EH (cell line): ENCODE measurements around the gene NUMB.

Experiments
- DNase-seq: peaks from one replicate; pipeline ENCODE4 v3.0.0-alpha.2; 2015; ENCODE audit warnings: low read depth

Gene NUMB

DNA sequence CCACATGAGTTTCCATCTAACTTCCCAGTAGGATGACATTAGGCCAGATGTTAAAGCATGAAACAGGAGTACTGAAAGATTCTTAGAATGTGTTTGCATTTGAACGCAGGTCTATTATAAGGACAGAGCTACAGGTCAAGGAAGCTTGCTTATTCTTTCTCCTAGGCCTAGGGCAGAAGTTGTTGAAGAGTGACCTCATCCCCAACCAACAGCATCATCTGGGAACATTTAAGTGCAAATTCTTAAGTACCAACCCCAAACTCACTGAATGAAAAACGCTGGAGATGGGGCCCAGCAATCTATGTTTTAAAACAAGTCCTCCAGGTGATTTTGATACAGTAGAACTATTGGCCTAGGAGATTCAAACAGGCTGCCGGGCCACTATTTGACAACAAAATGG is 168.6 kb downstream of the NUMB start:
- DNase-seq: peak; percentile 35

GRCh38 chr14:73289308-73289707 is 169.0 kb downstream of the NUMB start:
- no peak for DNase-seq

DNA sequence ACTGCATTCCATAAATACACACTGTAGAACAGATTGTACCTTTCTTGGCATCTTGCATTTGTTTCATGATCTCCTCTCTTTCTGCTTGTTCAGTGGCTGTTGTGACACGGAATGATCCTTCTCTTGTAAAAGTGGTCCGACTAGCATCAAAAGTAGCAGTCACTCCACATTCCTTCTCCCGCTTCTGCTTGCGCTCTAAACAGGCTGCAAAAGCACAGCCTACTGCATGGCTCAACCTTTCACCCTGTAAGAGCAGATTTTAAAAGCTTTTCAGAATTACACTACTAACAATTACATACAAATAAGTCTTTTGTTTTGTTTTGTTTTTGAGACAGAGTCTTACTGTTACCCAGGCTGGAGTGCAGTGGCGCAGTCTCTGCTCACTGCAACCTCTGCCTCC is 171.3 kb downstream of the NUMB start:
- DNase-seq: no peak

DNA sequence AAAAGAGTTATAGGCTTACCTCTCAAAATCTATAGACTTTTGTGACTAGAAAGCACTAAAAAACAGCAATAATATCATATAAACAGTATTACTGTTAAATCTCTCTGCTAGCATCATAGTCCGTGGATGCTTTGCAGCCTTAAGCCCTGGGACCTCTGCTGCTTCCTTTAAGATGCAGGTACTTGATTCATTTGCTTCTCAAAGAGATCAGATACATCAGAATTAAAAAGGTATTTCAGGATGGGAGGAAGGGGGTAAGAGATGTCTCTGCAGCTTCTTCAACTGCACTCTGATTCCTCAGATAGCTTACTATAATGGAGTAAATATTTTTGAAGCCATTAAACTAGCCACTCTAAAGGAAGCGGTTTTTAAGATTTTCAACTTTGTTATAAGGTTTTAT is 171.7 kb downstream of the NUMB start:
- no peak for DNase-seq

- no peak for DNase-seq
Measured at GRCh38 chr14:73285979-73286378, 172.4 kb downstream of the NUMB start.

GRCh38 chr14:73283608-73284379 is 174.6 kb downstream of the NUMB start:
- DNase-seq: peak; percentile 47

DNA sequence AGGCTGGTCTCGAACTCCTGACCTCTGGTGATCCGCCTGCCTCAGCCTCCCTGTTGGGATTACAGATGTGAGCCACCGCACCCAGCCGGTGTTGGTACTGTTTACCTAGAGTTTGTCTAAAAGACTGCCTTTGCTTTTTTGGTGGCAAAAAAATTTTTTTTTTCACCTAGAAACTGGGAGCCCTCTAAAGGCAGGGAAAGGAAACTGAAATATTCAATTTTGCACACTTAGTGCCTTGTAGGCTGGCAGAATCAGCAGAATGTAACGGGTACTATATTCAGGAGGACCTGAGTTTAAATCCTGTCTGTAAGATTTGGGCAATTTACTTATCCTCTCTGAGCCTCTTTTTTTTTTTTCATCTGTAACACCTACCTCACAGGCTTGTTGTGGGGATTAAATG is 177.4 kb downstream of the NUMB start:
- no peak for DNase-seq

- DNase-seq: no peak
Measured at GRCh38 chr14:73277376-73277775, 181.0 kb downstream of the NUMB start.

GRCh38 chr14:73276836-73277235 is 181.5 kb downstream of the NUMB start:
- no peak for DNase-seq

- no peak for DNase-seq
Measured at GRCh38 chr14:73273799-73274198, 184.5 kb downstream of the NUMB start.

DNA sequence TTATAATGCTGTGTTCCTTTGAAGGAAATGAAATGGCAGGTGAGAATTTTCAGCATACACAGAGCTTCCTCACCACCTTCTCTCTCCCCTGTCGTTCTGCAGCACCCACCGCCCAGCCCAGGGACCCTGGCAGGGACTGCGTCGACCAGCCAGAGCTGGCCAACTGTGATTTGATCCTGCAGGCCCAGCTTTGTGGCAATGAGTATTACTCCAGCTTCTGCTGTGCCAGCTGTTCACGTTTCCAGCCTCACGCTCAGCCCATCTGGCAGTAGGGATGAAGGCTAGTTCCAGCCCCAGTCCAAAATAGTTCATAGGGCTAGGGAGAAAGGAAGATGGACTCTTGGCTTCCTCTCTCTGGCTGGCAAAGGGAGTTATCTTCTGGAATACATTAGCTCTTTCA is 186.0 kb downstream of the NUMB start:
- DNase-seq: no peak

DNA sequence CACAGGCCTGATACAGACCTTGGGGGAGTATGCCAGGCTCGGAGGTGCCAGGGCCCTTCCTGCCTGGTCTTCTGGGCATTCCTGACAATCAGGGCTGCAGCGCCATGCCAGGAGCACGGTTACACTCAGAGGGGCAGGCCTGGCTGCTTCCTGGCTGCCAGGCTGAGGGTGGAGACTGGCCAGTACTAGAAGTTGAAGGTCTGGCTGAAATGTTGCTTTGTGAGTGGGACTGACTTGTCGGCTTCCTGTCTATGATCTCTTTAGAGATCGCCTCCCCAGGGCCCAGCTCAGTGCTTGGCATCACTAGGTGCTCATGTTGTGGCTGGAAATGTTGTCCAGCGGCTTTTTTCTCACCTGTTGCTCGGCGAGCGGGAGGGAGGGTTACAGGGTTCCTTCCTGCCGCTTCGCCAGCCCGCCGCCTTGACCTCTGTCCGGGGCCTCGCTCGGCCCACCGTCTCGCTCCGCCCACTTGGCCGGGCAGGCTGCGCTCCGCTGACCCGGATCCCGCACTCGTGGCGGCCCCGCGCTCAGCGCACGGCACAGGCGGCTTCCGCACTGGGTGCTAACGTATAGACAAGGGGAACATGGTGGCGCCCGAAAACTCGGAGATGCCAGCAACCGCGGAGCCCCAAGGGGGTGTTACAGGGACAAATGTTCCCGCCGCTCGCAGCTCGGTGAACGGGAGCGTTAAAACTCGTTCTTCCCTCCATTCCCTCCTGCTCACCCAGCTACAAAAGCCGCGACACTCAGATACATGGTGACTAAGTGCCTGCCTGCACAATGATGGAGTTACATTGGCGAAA is 188.4 kb downstream of the NUMB start:
- peak; percentile 35 for DNase-seq

- DNase-seq: no peak
Measured at GRCh38 chr14:73267474-73267873, 190.9 kb downstream of the NUMB start.

DNA sequence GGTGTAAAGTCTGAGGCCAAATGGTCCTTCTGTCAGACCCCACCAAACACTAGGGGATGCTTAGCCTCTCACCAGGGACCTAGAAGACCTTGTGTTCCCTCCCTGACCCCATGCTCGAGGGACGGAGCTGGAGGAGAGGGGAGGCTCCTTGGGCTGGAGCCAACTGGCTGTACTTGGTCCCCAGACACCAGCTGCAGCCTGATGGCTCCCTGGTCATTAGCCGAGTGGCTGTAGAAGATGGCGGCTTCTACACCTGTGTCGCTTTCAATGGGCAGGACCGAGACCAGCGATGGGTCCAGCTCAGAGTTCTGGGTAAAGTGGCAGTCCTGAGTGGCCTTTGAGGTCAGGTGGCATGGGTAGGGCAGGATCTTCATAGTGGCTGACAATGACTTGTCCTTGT is 192.0 kb downstream of the NUMB start:
- DNase-seq: no peak

GRCh38 chr14:73265721-73266046 is 192.7 kb downstream of the NUMB start:
- DNase-seq: no peak

GRCh38 chr14:73264885-73265720 is 193.2 kb downstream of the NUMB start:
- DNase-seq: no peak

DNA sequence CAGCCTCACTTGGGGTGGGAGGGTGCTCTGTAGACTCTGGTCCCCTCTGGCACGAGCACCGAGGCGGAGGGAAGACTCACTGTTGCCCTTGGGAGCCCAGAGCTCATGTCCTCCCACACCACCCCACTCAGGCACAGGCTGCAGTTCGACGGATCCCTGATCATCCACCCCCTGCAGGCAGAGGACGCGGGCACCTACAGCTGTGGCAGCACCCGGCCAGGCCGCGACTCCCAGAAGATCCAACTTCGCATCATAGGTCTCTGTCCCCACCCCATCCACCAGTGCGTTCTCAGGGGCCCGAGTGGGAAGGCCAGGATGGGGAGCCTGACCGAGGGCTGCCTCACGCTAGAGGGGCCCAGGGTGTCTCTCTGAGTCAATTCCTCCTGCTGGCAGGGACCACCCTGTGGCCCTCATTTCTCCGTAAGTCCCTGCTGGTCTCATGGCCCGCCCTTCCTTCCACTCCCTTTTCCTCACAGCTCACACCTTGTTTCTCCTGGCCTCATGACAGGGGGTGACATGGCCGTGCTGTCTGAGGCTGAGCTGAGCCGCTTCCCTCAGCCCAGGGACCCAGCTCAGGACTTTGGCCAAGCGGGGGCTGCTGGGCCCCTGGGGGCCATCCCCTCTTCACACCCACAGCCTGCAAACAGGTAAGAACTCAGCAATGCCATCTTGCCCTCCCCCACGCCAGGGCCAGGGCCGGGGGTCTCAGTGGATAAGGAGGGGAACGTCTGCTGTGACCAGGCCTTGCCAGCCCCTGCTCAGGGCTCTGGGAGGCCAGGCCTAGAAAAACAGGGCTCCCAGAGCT is 194.1 kb downstream of the NUMB start:
- DNase-seq: no peak

GRCh38 chr14:73263606-73264005 is 194.7 kb downstream of the NUMB start:
- DNase-seq: no peak

DNA sequence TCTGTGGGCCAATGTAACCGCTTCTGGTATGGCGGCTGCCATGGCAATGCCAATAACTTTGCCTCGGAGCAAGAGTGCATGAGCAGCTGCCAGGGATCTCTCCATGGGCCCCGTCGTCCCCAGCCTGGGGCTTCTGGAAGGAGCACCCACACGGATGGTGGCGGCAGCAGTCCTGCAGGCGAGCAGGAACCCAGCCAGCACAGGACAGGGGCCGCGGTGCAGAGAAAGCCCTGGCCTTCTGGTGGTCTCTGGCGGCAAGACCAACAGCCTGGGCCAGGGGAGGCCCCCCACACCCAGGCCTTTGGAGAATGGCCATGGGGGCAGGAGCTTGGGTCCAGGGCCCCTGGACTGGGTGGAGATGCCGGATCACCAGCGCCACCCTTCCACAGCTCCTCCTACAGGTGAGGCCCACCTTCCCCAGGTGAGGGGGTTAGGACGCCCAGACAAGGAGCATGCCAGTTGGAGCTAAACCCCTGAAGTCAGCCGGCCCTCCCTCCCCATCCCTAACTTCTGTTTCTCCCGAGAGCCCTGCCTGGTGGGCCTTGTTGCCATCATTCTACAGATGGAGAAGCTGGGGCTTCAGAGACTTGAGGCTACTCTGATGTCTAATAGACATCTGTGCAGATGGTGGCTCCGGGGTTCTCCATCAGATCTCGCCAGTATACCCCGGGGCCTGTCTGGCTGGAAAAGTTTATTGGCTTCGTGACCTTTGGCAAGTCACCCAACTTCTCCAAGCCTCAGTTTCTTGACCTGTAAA is 195.7 kb downstream of the NUMB start:
- DNase-seq: no peak

- no peak for DNase-seq
Measured at GRCh38 chr14:73261520-73262426, 196.6 kb downstream of the NUMB start.
